Measurements from ENCODE around the gene OSBPL5.

Gene OSBPL5

DNA sequence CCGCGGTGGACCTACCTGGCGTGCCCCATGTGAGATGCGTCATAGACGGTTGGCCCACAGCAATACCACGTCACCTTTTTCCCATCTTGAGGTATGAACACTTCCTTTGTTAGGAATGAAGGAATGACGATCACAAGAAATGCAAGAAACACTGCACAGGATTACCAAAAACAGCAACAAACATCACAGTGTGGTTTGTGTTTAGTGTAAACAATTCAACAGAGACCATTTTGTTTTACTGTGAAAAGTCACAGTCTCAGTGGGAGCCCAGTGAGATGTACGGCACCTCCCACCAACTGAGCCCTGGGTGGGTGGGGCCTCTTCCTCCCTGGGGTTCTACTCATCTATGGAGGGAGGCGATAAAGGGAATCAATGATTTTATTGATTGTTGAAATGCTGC is 124.2 kb downstream of the OSBPL5 start:
- Histone ChIP-seq H3K9me2 (replicated peaks; ENCODE audit: low read depth, low read length) (no peaks in the 10 kb centered on the region), H3K36me3 (ENCODE audit: insufficient read depth, low read length) (peaks cover 63% of the 10 kb centered on the region), H3F3A (ENCODE audit: low read depth) (no peaks in the 10 kb centered on the region), H3K4me2 (ENCODE audit: low read depth, low read length, poor library complexity, severe bottlenecking) (no peak overlapping the region), H3K9me3 (ENCODE audit: insufficient read depth, low read depth, low read length) (no peaks in the 10 kb centered on the region), H4K20me1 (ENCODE audit: insufficient read depth, low read length, poor library complexity, severe bottlenecking) (peaks cover 3% of the 10 kb centered on the region), H3K79me2 (ENCODE audit: insufficient read depth, low read length) (peaks cover 6% of the 10 kb centered on the region; the same call in 1 of the 2 replicates), H3K9ac (ENCODE audit: low read depth, low read length, poor library complexity, severe bottlenecking) (no peak overlapping the region), H3K4me3 (ENCODE audit: low read length, poor library complexity, severe bottlenecking) (no peak overlapping the region), H2AFZ (ENCODE audit: low read length) (no peak overlapping the region), H3K27me3 (ENCODE audit: insufficient read depth, low read length, poor library complexity, severe bottlenecking) (no peaks in the 10 kb centered on the region), H3K4me1 (ENCODE audit: insufficient read depth, low read length, poor library complexity, severe bottlenecking) (no peaks in the 10 kb centered on the region)
- TF ChIP-seq EZH2phosphoT487 (IDR thresholded peaks at IDR 0.05; ENCODE audit: borderline replicate concordance) = no peak
- TF ChIP-seq, protein P1, sequence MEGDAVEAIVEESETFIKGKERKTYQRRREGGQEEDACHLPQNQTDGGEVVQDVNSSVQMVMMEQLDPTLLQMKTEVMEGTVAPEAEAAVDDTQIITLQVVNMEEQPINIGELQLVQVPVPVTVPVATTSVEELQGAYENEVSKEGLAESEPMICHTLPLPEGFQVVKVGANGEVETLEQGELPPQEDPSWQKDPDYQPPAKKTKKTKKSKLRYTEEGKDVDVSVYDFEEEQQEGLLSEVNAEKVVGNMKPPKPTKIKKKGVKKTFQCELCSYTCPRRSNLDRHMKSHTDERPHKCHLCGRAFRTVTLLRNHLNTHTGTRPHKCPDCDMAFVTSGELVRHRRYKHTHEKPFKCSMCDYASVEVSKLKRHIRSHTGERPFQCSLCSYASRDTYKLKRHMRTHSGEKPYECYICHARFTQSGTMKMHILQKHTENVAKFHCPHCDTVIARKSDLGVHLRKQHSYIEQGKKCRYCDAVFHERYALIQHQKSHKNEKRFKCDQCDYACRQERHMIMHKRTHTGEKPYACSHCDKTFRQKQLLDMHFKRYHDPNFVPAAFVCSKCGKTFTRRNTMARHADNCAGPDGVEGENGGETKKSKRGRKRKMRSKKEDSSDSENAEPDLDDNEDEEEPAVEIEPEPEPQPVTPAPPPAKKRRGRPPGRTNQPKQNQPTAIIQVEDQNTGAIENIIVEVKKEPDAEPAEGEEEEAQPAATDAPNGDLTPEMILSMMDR (conservative IDR thresholded peaks at IDR 0.05; ENCODE audit: low read length) = no peak

DNA sequence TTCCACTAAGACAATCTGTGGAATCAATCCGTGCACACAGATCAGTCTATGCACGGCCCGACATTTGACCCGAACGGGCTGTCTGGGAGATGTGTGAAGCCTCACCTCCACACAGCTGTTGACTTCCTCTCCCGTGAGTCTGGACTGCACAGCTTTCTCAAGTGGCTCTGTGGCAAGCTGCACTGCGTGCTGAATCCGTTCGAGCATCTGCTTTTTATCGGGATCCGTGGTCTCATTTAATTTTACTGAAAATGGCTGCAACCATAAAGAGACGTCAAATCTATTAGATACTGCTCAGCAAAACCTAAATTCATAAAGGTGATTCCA is 127.2 kb downstream of the OSBPL5 start:
- Histone ChIP-seq H3K9ac (ENCODE audit: low read depth, low read length, poor library complexity, severe bottlenecking) (no peak overlapping the region), H3K4me2 (ENCODE audit: low read depth, low read length, poor library complexity, severe bottlenecking) (no peak overlapping the region), H3K4me1 (ENCODE audit: insufficient read depth, low read length, poor library complexity, severe bottlenecking) (no peaks in the 10 kb centered on the region), H4K20me1 (ENCODE audit: insufficient read depth, low read length, poor library complexity, severe bottlenecking) (peaks cover 3% of the 10 kb centered on the region), H3K36me3 (ENCODE audit: insufficient read depth, low read length) (peaks cover 73% of the 10 kb centered on the region), H3K79me2 (ENCODE audit: insufficient read depth, low read length) (no peaks in the 10 kb centered on the region), H3K9me3 (ENCODE audit: insufficient read depth, low read depth, low read length) (no peaks in the 10 kb centered on the region), H2AFZ (ENCODE audit: low read length) (no peak overlapping the region), H3F3A (ENCODE audit: low read depth) (no peaks in the 10 kb centered on the region), H3K4me3 (ENCODE audit: low read length, poor library complexity, severe bottlenecking) (no peak overlapping the region), H3K27me3 (ENCODE audit: insufficient read depth, low read length, poor library complexity, severe bottlenecking) (no peaks in the 10 kb centered on the region), H3K9me2 (replicated peaks; ENCODE audit: low read depth, low read length) (no peaks in the 10 kb centered on the region)
- TF ChIP-seq, protein P1 (conservative IDR thresholded peaks at IDR 0.05; ENCODE audit: low read length) = no peak
- TF ChIP-seq EZH2phosphoT487 (IDR thresholded peaks at IDR 0.05; ENCODE audit: borderline replicate concordance) = no peak

All from Loucy (cell line).